BE2C (cell line): Measurements from ENCODE around the gene IFNG-AS1.

Source experiments
- DNase-seq: peaks from one replicate; pipeline ENCODE4 v3.0.0-alpha.2; 2020
- H3K27me3 ChIP-seq: fragments of 250-450 bp; sonication (Bioruptor Pico); 2 replicates; pipeline ENCODE4 v1.5.1; 2020; ENCODE audit warnings: mild to moderate bottlenecking
- H3K36me3 ChIP-seq: fragments of 250-450 bp; sonication (Bioruptor Pico); 2 replicates; pipeline ENCODE4 v1.5.1; 2020; ENCODE audit warnings: mild to moderate bottlenecking
- H3K4me1 ChIP-seq: fragments of 250-450 bp; sonication (Bioruptor Pico); 2 replicates; pipeline ENCODE4 v1.5.1; 2020
- H3K4me3 ChIP-seq: 2 replicates; pipeline ENCODE4 v1.5.1; 2011; ENCODE audit warnings: low read depth, low read length
- H3K9me3 ChIP-seq: fragments of 250-450 bp; sonication (Bioruptor Pico); 2 replicates; pipeline ENCODE4 v1.5.1; 2020
- CTCF ChIP-seq: IDR thresholded peaks from 2 replicates; pipeline ENCODE4 v1.5.1; 2012; ENCODE audit warnings: mild to moderate bottlenecking, low read depth, low read length

Gene IFNG-AS1

GRCh38 chr12:67968321-67968720, 20.9 kb upstream of the IFNG-AS1 start:
- no peaks in the 10 kb centered on the region for H3K9me3 ChIP-seq
- H3K4me3 ChIP-seq, result no peak overlapping the region
- H3K36me3 ChIP-seq, result no peaks in the 10 kb centered on the region
- no peaks in the 10 kb centered on the region for H3K4me1 ChIP-seq
- DNase-seq, result no peak
- no peaks in the 10 kb centered on the region for H3K27me3 ChIP-seq
- no peak for TF ChIP-seq CTCF

DNA sequence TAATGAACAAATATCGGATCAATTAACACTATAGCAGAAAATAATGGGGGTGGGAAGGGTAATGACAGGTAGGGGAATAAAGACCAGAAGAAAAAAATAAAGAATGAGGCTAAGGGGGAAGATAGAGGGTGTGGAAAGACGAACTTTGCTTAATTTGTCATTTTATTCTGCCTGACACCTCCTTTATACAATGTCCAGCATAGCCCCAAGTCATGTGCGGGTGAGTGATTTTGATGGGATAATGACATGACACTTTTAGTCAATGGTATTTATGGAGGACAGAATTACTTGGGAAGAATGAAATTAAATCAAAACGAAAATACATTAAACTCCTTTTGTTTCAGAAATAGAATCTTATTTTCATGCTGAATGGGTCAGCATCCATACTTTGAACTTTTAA, 20.5 kb upstream of the IFNG-AS1 start:
- H3K4me3 ChIP-seq, result no peak overlapping the region
- no peak for DNase-seq
- H3K27me3 ChIP-seq, result no peaks in the 10 kb centered on the region
- no peak for TF ChIP-seq CTCF
- H3K36me3 ChIP-seq, result no peaks in the 10 kb centered on the region
- H3K9me3 ChIP-seq, result no peaks in the 10 kb centered on the region
- H3K4me1 ChIP-seq, result no peaks in the 10 kb centered on the region

DNA sequence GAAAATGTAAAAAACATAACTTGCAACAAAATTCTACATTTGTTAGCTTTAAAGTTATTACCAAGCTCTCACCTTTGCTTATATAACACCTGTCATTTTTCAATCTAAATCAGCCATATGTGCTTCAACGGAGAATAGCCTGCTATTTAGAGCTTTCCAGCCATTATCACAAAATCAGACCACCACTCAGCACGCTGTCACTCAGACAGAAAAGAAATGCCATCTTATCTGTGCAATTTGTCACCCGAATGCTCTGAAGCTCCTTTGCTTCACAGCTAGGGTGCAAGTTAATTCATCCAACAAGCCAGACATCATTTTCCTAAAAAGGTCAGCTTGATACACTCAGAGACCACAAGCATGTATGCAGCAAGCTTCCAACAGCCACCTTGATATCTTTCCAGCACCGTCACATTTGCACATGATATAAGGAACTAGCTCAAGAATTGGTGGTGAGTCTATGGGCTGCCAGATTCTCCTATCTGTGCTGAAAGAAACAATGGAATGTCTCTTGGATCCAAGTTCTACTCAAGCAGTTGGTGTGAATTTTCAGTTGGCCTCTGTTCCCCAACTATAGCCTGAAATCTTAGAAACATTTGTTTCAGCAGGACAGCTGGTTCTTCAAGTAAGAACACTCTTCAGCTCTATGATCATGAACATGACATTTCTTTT, 20.0 kb upstream of the IFNG-AS1 start:
- H3K27me3 ChIP-seq, result no peaks in the 10 kb centered on the region
- no peak for DNase-seq
- H3K4me1 ChIP-seq, result no peaks in the 10 kb centered on the region
- H3K4me3 ChIP-seq, result no peak overlapping the region
- no peaks in the 10 kb centered on the region for H3K9me3 ChIP-seq
- TF ChIP-seq CTCF, result no peak
- H3K36me3 ChIP-seq, result no peaks in the 10 kb centered on the region

GRCh38 chr12:67977668-67978067, 11.6 kb upstream of the IFNG-AS1 start:
- no peaks in the 10 kb centered on the region for H3K36me3 ChIP-seq
- DNase-seq, result no peak
- H3K4me3 ChIP-seq, result no peak overlapping the region
- H3K4me1 ChIP-seq, result no peaks in the 10 kb centered on the region
- H3K9me3 ChIP-seq, result 0 out of 2 replicates have a peak, but pooled peaks cover 2% of the 10 kb centered on the region
- no peak for TF ChIP-seq CTCF
- H3K27me3 ChIP-seq, result no peaks in the 10 kb centered on the region

DNA sequence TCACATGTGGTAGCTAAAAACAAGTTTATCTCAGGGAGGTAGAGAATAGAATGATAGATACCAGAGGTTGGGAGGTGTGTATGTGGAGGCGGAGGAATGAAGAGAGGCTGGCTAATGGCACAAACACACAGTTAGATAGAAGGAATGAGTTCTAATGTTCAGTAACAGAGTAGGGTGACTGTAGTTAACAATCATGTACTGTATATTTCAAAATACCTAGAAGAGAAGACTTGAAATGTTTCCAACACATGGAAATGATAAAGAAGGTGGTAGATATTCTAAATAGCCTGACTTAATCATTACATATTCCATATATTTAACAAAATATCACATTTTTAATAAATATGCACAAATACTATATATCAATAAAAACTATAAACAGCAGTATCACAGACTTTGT, 8.9 kb upstream of the IFNG-AS1 start:
- peaks cover 2% of the 10 kb centered on the region; the same call in 1 of the 2 replicates for H3K9me3 ChIP-seq
- no peak for DNase-seq
- H3K27me3 ChIP-seq, result no peaks in the 10 kb centered on the region

More for the DNA sequence above, 8.9 kb upstream of the IFNG-AS1 start:
- TF ChIP-seq CTCF, result no peak
- no peaks in the 10 kb centered on the region for H3K36me3 ChIP-seq
- no peaks in the 10 kb centered on the region for H3K4me1 ChIP-seq
- H3K4me3 ChIP-seq, result no peak overlapping the region
